Endothelial cell of umbilical vein (primary cell): ENCODE data around the gene MMP24. TPM values are rescaled to one million over a fixed set of nuclear protein-coding genes. Genes with fewer than 3 reads are reported as not detected.

Experiments used
- BruUV-seq: library from RNA; stranded (reverse); fragments of 400-500 nt; replicated peaks from 2 replicates; lab custom pipeline; 2021; lab: Mats Ljungman, UMichigan
- CTCF ChIA-PET: fragments of 300-600, 350-600 bp; sonication (Branson Sonifier 250); formaldehyde crosslinking; loops from one replicate; lab custom pipeline; 2021; ENCODE audit warnings: antibody characterized with exemption, inconsistent platforms; lab: Charles Lee
- POLR2A ChIA-PET: fragments of 300-600, 350-600 bp; sonication (Branson Sonifier 250); formaldehyde crosslinking; loops from one replicate; lab custom pipeline; 2021; ENCODE audit warnings: antibody characterized with exemption, inconsistent platforms; lab: Charles Lee
- DNase-seq: peaks from one replicate; pipeline ENCODE4 v3.0.0-alpha.2; 2011; ENCODE audit warnings: low read depth, low spot score
- FAIRE-seq: peaks from 2 replicates; lab custom pipeline; 2011; peaks lifted over from hg19 to GRCh38; lab: Jason Lieb, UNC
- H2AFZ ChIP-seq: 2 replicates; pipeline ENCODE4 v1.6.0; 2012; ENCODE audit warnings: low read depth, low read length, control low read depth, inconsistent platforms
- H3K27ac ChIP-seq: 2 replicates; pipeline ENCODE4 v1.5.1; 2011; ENCODE audit warnings: low read depth, mild to moderate bottlenecking, control low read depth, low read length, moderate library complexity; ENCODE audit not compliant: insufficient read depth
- H3K27me3 ChIP-seq, 2 experiments: 2 replicates each; pipeline versions ENCODE4 v1.6.0 to v1.6.1; 2011; ENCODE audit warnings: low read length in 2 of 2, mixed read lengths in 1 of 2; ENCODE audit not compliant: control insufficient read depth in 2 of 2, insufficient read depth in 2 of 2
- H3K36me3 ChIP-seq, 2 experiments: 2 replicates in 1 of 2; 3 replicates in 1 of 2; pipeline ENCODE4 v1.5.1; 2011; ENCODE audit warnings: low read length in 2 of 2, mild to moderate bottlenecking in 1 of 2, moderate library complexity in 1 of 2; ENCODE audit not compliant: control insufficient read depth in 2 of 2, insufficient read depth in 2 of 2; ENCODE audit errors: extremely low read depth in 1 of 2
- H3K4me1 ChIP-seq: 3 replicates; pipeline ENCODE4 v1.5.1; 2011; ENCODE audit warnings: mild to moderate bottlenecking, low read length; ENCODE audit not compliant: control insufficient read depth, insufficient read depth; ENCODE audit errors: extremely low read depth
- H3K4me2 ChIP-seq: 2 replicates; pipeline ENCODE4 v1.6.1; 2011; ENCODE audit warnings: low read length, control low read depth, mixed read lengths; ENCODE audit not compliant: insufficient read depth
- H3K4me3 ChIP-seq, 3 experiments: fragments of 200-600 bp in 1 of 3; sonication (generic), shearing (Covaris generic) in 1 of 3; replicated peaks in 1 of 3; 2 replicates each; pipeline ENCODE4 v1.5.1; 2011 to 2016; ENCODE audit warnings: control low read depth in 3 of 3, low read length in 3 of 3, mild to moderate bottlenecking in 2 of 3, inconsistent platforms in 1 of 3, low read depth in 1 of 3, moderate library complexity in 1 of 3; ENCODE audit not compliant: insufficient read depth in 1 of 3
- H3K79me2 ChIP-seq: 2 replicates; pipeline ENCODE4 v1.6.0; 2012; ENCODE audit warnings: low read length, inconsistent platforms; ENCODE audit not compliant: control insufficient read depth, insufficient read depth
- H3K9ac ChIP-seq: replicated peaks from 2 replicates; pipeline ENCODE3; 2011; ENCODE audit warnings: low read length, control low read depth; ENCODE audit not compliant: insufficient read depth; ENCODE audit errors: extremely low read depth
- H3K9me1 ChIP-seq: replicated peaks from 3 replicates; pipeline ENCODE4 v1.6.0; 2011; ENCODE audit warnings: mild to moderate bottlenecking, low read length; ENCODE audit not compliant: control insufficient read depth, insufficient read depth; ENCODE audit errors: extremely low read depth
- H3K9me3 ChIP-seq: replicated peaks from 2 replicates; pipeline ENCODE4 v1.5.1; 2012; ENCODE audit warnings: low read length, inconsistent platforms; ENCODE audit not compliant: control insufficient read depth, insufficient read depth
- H4K20me1 ChIP-seq: replicated peaks from 2 replicates; pipeline ENCODE3; 2011; ENCODE audit warnings: mild to moderate bottlenecking, low read length; ENCODE audit not compliant: control insufficient read depth, insufficient read depth; ENCODE audit errors: extremely low read depth
- EZH2 ChIP-seq: IDR thresholded peaks from 2 replicates; pipeline ENCODE4 v1.6.1; 2012; ENCODE audit warnings: borderline replicate concordance, low read depth, mild to moderate bottlenecking, moderate library complexity, low read length, inconsistent platforms; ENCODE audit not compliant: severe bottlenecking
- FOS ChIP-seq: IDR thresholded peaks from 2 replicates; pipeline ENCODE4 v1.6.1; 2011; ENCODE audit warnings: mild to moderate bottlenecking, low read length, moderate library complexity, borderline replicate concordance; ENCODE audit not compliant: insufficient read depth
- JUN ChIP-seq: IDR thresholded peaks from 2 replicates; pipeline ENCODE4 v1.6.1; 2011; ENCODE audit warnings: borderline replicate concordance, low read depth; ENCODE audit not compliant: insufficient read length, insufficient read depth
- MYC ChIP-seq: IDR thresholded peaks from one replicate; pipeline ENCODE4 v1.6.1; 2011; ENCODE audit warnings: mild to moderate bottlenecking, low read depth, low read length
- POLR2A ChIP-seq: IDR thresholded peaks from 2 replicates; pipeline ENCODE4 v1.6.1; 2012; ENCODE audit warnings: low read depth, mild to moderate bottlenecking, control low read depth, low read length
- POLR2AphosphoS5 ChIP-seq: IDR thresholded peaks from 2 replicates; pipeline ENCODE4 v1.6.1; 2012; ENCODE audit warnings: low read depth, mild to moderate bottlenecking, control low read depth, low read length, moderate library complexity; ENCODE audit not compliant: insufficient read depth
- dilution Hi-C: fragments of 300-500 bp; cut with MboI; formaldehyde crosslinking; loops from one replicate; pipeline ENCODE4 v1.15.0; 2019; ENCODE audit warnings: low sequenced_read_pairs; ENCODE audit not compliant: extremely low pct_ligation_motif_present
- intact Hi-C: fragments of 100-400 bp; cut with micrococcal nuclease; formaldehyde crosslinking; loops from one replicate; pipeline ENCODE4 v1.10.0; 2022
- polyA plus RNA-seq, 4 experiments: library from polyadenylated mRNA; depleted of rRNA in 3 of 4; stranded (reverse) in 3 of 4; unstranded in 1 of 4; fragments of >200 nt; gene quantifications; 2 replicates each; pipeline versions ENCODE4 v1.2.1 to v1.2.3, GENCODE V29; 2011 to 2012; ENCODE audit warnings: missing spikeins in 1 of 4
- total RNA-seq: library from RNA; stranded (reverse); gene quantifications from 2 replicates; pipeline ENCODE4 v1.2.3, GENCODE V29; 2021

The MMP24 gene
- total and polyA plus RNA-seq, 2 donors (not counting 3 experiments of a cell fraction or from before 2014, with no cell fraction given): 0.27 to 0.54 TPM

DNA sequence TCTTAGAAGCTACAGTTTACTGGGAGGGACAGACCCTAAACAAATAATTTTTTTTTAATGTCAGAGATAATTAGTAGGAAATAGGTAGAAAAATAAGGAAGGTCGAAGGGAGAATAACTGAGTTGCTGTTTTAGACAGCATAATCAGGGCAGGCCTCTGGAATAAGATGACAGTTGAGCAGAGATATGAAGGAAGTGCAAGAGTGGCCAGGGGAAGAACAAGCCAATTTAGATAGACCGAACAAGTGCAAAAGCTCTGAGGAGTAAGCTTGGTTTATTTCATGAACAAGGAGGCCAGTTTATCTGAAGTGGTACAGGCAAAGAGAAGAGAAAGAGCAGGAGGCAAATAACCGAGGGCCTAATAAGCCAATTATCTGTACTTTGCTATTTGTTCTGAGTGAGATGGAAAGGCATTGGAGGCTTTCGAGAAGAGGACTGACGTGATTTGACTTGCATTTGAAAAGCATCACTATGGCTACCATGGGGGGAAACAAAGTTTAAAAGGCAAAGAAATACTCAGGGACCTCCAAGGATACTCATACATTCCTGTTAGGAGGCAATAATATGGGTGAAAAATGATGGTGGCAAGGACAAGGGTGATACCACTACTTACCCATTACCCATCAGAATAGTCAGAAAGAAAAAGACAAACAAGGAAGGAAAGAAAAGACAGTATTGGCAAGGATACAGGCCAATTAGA is 34.9 kb upstream of the MMP24 start:
- Histone ChIP-seq H3K36me3 (no peaks in the 10 kb centered on the region), H4K20me1 (no peaks in the 10 kb centered on the region), H3K79me2 (no peaks in the 10 kb centered on the region), H3K4me3 (no peak overlapping the region), H3K27me3 (no peaks in the 10 kb centered on the region), H3K27ac (no peak overlapping the region), H3K4me2 (no peak overlapping the region), H3K4me1 (peaks cover 9% of the 10 kb centered on the region), H3K9me1 (no peaks in the 10 kb centered on the region), H3K9ac (no peak overlapping the region), H3K9me3 (no peaks in the 10 kb centered on the region), H2AFZ (no peak overlapping the region)
- ChIA-PET CTCF (interaction anchor here (4.0 kb wide), 1 partner anchor 46 kb away, joined by 10 read pairs; no protein-coding TSS in a partner anchor), POLR2A (no interaction called here)
- dilution Hi-C loops: no loop called here
- TF ChIP-seq FOS (no peak), JUN (no peak), MYC (no peak), EZH2 (no peak), POLR2AphosphoS5 (no peak), POLR2A (no peak)
- FAIRE-seq (no peak), DNase-seq (no peak)
- BruUV-seq: no TSS peak
- intact Hi-C loops: no loop called here
